Body of pancreas (tissue), 4 donors: Measurements from ENCODE around the gene SALL3. TPM values are rescaled to one million over a fixed set of nuclear protein-coding genes. Genes with fewer than 3 reads are reported as not detected.

Experiments
- ATAC-seq: fragments of 150-250 bp; one replicate; pipeline ENCODE4 v1.9.1; 2016
- DNase-seq, 4 donors: peaks; one replicate each; pipeline ENCODE4 v3.0.0-alpha.2; 2019
- H3K27ac ChIP-seq, 4 donors: fragments of 200-600 bp; sonication (generic); 1 replicate in 3 of 4; 2 replicates in 1 of 4; pipeline versions ENCODE4 v1.5.1 to v1.6.1; 2016 to 2019; ENCODE audit warnings: mild to moderate bottlenecking in 1 of 4, mixed read lengths in 1 of 4, moderate library complexity in 1 of 4
- H3K27me3 ChIP-seq, 2 donors: fragments of 200-600 bp; sonication (generic); one replicate each; pipeline ENCODE4 v1.6.0; 2016; ENCODE audit warnings: mild to moderate bottlenecking in 1 of 2
- H3K36me3 ChIP-seq, 2 donors: fragments of 200-600 bp; sonication (generic); replicated peaks in 1 of 2; 2 replicates each; pipeline ENCODE4 v1.5.1; 2016; ENCODE audit warnings: low read depth in 2 of 2; ENCODE audit not compliant: insufficient read depth in 1 of 2
- H3K4me1 ChIP-seq: fragments of 200-600 bp; sonication (generic); one replicate; pipeline ENCODE4 v1.6.0; 2016
- H3K4me3 ChIP-seq, 2 donors: fragments of 200-600 bp; sonication (generic); 1 replicate in 1 of 2; 2 replicates in 1 of 2; pipeline ENCODE4 v1.5.1; 2016 to 2019
- H3K9me3 ChIP-seq, 3 donors: fragments of 200-600 bp; sonication (generic); 1 replicate in 2 of 3; 2 replicates in 1 of 3; pipeline ENCODE4 v1.5.1; 2016
- POLR2A ChIP-seq, 3 donors: fragments of 450-650 bp; IDR thresholded peaks; one replicate each; pipeline ENCODE4 v1.6.1; 2016; ENCODE audit warnings: antibody characterized with exemption in 3 of 3, mild to moderate bottlenecking in 2 of 3
- WGBS, 2 donors: methylation state at CpG; one replicate each; pipeline ENCODE4 v1.1.5; 2017; 5-methylcytosine and 5-hydroxymethylcytosine counted together
- intact Hi-C: fragments of 100-400 bp; cut with DNase I; formaldehyde crosslinking; loops from one replicate; pipeline ENCODE4 v1.15.1; 2023
- total RNA-seq, 2 donors: library from RNA; depleted of rRNA; stranded (reverse); fragments of >200 nt; gene quantifications; one replicate each; pipeline ENCODE4 v1.1.0, GENCODE V29; 2016
- TF ChIP-seq, protein P1 (sequence below), 7 experiments: fragments of 450-650 bp in 4 of 7; fragments of 200-600 bp in 3 of 7; sonication (generic) in 3 of 7; IDR thresholded peaks; one replicate each; pipeline ENCODE4 v1.5.1; 2016 to 2019; ENCODE audit warnings: antibody characterized with exemption in 7 of 7

SALL3 gene
- total RNA-seq, 2 donors from 2014 or later = not detected

DNA sequence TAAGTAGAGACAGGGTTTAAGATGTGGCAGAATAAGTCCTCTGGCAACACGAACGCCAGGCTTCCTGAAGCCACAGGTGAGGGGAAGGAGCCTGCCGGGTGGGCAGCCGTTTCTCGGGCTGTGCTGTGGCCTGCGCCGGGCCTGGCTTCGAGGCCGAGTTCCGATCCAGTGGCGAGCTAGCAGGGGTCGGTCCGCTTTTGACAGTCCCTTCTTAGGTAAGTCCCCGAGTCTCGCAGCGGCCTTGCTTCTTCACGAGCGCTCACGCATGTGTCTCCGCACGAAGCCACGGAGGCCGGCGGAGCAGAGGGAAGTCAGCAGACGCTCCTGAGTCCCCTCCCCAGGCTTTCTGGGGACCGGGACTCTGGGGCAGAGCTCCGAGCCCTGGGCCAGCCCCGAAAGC, 26.0 kb downstream of the SALL3 start:
- no peak overlapping the region for H3K27ac ChIP-seq
- H3K27me3 ChIP-seq = no peaks in the 10 kb centered on the region
- H3K36me3 ChIP-seq = no peaks in the 10 kb centered on the region
- intact Hi-C loops = no loop called here
- no peak for ATAC-seq
- H3K4me1 ChIP-seq = no peaks in the 10 kb centered on the region
- H3K9me3 ChIP-seq = no peaks in the 10 kb centered on the region
- H3K4me3 ChIP-seq = no peak overlapping the region
- 78 to 83% methylated on average over 27 of the region's 28 CpGs for WGBS, 2 donors
- TF ChIP-seq POLR2A (IDR thresholded peaks at IDR 0.05) = no peak
- TF ChIP-seq, protein P1, sequence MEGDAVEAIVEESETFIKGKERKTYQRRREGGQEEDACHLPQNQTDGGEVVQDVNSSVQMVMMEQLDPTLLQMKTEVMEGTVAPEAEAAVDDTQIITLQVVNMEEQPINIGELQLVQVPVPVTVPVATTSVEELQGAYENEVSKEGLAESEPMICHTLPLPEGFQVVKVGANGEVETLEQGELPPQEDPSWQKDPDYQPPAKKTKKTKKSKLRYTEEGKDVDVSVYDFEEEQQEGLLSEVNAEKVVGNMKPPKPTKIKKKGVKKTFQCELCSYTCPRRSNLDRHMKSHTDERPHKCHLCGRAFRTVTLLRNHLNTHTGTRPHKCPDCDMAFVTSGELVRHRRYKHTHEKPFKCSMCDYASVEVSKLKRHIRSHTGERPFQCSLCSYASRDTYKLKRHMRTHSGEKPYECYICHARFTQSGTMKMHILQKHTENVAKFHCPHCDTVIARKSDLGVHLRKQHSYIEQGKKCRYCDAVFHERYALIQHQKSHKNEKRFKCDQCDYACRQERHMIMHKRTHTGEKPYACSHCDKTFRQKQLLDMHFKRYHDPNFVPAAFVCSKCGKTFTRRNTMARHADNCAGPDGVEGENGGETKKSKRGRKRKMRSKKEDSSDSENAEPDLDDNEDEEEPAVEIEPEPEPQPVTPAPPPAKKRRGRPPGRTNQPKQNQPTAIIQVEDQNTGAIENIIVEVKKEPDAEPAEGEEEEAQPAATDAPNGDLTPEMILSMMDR (IDR thresholded peaks at IDR 0.05) = no peak
- DNase-seq = no peak

DNA sequence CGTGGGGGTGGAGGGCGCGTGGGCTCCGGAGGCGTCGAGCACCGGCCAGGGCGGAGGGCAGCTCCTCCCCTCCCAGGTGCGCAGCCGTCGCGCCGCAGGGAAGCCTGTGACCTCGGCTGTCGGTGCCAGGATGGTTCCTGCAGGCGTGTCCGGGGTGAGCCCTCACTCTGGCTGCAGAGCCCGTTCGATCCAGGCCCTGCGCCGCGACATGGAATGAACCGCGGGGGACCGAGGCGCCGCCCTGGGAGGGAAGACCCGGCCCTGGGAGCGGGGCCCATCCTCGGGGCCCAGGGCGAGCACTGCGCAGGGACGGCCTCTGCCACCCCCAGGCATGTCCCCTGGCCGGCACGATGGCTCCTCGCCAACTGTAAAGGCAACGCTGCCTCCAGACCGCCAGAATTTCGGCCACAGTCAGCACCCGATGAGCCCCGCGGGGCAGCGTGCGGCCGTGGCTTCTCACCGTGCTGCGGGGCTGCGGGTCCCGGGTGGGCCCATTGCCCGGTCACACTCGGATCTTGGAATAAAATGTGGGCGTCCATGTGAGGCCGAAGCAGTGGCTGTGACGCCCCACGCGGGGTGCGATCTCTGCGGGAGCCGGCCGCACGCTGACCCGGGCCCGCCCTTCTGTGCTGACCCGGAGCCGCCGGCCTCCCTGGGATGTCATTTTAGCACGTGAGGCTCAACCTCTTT, 26.6 kb downstream of the SALL3 start:
- no peaks in the 10 kb centered on the region for H3K9me3 ChIP-seq
- H3K4me3 ChIP-seq = no peak overlapping the region
- no peaks in the 10 kb centered on the region for H3K27me3 ChIP-seq
- DNase-seq (no peak), ATAC-seq (no peak)
- intact Hi-C loops = no loop called here
- 83 to 94% methylated on average over 12 to 55 of the region's 67 CpGs for WGBS, 2 donors
- H3K27ac ChIP-seq = no peak overlapping the region
- TF ChIP-seq, protein P1 (IDR thresholded peaks at IDR 0.05) = no peak
- TF ChIP-seq POLR2A (IDR thresholded peaks at IDR 0.05) = no peak
- H3K36me3 ChIP-seq = no peaks in the 10 kb centered on the region
- H3K4me1 ChIP-seq = no peaks in the 10 kb centered on the region

DNA sequence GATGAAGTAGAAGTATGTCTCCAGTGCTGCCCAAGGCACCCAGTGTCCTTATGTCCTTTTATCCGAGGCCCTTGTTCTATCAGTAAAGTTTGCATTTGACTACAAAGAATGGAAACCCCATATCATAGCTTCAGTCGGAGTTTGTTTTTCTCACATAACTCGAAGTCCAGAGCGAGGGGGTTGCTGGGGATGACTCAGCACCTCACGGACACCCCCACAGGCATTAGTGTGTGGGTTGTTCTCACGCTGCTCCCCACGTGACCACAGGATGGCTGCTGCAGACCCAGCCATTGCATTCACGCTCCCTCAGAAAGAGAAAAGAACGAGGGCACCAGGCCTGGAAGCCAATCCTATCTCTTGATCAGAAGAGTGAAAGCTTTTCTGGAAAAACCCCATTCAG, 27.8 kb downstream of the SALL3 start:
- DNase-seq (no peak), ATAC-seq (no peak)
- Histone ChIP-seq H3K9me3 (no peaks in the 10 kb centered on the region), H3K27ac (no peak overlapping the region), H3K4me3 (no peak overlapping the region), H3K27me3 (no peaks in the 10 kb centered on the region), H3K36me3 (no peaks in the 10 kb centered on the region), H3K4me1 (no peaks in the 10 kb centered on the region)
- TF ChIP-seq POLR2A (IDR thresholded peaks at IDR 0.05) = no peak
- TF ChIP-seq, protein P1 (IDR thresholded peaks at IDR 0.05) = no peak
- WGBS, 2 donors = 73 to 79% methylated on average over 7 to 9 of the region's 9 CpGs
- intact Hi-C loops = no loop called here

GRCh38 chr18:79008356-79008940, 28.8 kb downstream of the SALL3 start:
- H3K36me3 ChIP-seq = no peaks in the 10 kb centered on the region
- H3K27ac ChIP-seq = no peak overlapping the region
- H3K9me3 ChIP-seq = no peaks in the 10 kb centered on the region
- DNase-seq = no peak
- 82 to 86% methylated on average over 12 to 21 of the region's 21 CpGs for WGBS, 2 donors
- no peak for ATAC-seq
- no peaks in the 10 kb centered on the region for H3K27me3 ChIP-seq
- H3K4me1 ChIP-seq = no peaks in the 10 kb centered on the region
- H3K4me3 ChIP-seq = no peak overlapping the region
- TF ChIP-seq, protein P1 (IDR thresholded peaks at IDR 0.05) = no peak
- TF ChIP-seq POLR2A (IDR thresholded peaks at IDR 0.05) = no peak
- intact Hi-C loops = no loop called here

GRCh38 chr18:79010802-79011201, 31.2 kb downstream of the SALL3 start:
- H3K27me3 ChIP-seq = no peaks in the 10 kb centered on the region
- no peak overlapping the region for H3K27ac ChIP-seq
- DNase-seq = no peak
- H3K36me3 ChIP-seq = no peaks in the 10 kb centered on the region
- H3K4me1 ChIP-seq = no peaks in the 10 kb centered on the region
- no peak for ATAC-seq
- WGBS, 2 donors = 66 to 69% methylated on average over 9 of the region's 9 CpGs
- H3K9me3 ChIP-seq = no peaks in the 10 kb centered on the region
- no peak for TF ChIP-seq POLR2A (IDR thresholded peaks at IDR 0.05)
- TF ChIP-seq, protein P1 (IDR thresholded peaks at IDR 0.05) = no peak
- H3K4me3 ChIP-seq = no peak overlapping the region
- intact Hi-C loops = no loop called here
